ENCODE results near the gene CASR.

DNA sequence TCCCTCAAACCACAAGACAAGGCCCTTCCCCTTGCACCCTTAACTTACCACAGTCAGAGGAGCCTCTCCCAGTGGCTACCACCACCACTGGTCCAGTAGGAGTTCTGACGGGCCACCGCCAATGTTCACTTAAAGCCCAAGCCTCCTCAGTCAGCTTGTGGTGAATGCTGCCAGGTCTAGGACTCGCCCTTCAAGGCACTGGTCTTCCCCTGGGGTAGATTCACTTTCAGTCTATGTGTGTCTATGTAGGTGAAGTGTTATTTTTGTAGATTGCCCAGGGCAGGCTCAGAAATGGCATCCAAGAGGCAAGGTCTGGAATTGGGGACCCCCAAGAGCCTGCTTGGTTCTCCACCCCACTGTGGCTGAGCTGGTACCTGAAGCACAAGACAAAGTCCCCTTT is 15.4 kb upstream of the CASR start:
- TF ChIP-seq POLR2AphosphoS5 (IDR thresholded peaks at IDR 0.05; ENCODE audit: low read depth), result no peak
- TF ChIP-seq, protein P1, sequence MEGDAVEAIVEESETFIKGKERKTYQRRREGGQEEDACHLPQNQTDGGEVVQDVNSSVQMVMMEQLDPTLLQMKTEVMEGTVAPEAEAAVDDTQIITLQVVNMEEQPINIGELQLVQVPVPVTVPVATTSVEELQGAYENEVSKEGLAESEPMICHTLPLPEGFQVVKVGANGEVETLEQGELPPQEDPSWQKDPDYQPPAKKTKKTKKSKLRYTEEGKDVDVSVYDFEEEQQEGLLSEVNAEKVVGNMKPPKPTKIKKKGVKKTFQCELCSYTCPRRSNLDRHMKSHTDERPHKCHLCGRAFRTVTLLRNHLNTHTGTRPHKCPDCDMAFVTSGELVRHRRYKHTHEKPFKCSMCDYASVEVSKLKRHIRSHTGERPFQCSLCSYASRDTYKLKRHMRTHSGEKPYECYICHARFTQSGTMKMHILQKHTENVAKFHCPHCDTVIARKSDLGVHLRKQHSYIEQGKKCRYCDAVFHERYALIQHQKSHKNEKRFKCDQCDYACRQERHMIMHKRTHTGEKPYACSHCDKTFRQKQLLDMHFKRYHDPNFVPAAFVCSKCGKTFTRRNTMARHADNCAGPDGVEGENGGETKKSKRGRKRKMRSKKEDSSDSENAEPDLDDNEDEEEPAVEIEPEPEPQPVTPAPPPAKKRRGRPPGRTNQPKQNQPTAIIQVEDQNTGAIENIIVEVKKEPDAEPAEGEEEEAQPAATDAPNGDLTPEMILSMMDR (IDR thresholded peaks at IDR 0.05; ENCODE audit: insufficient read depth, low read length), result no peak
- TF ChIP-seq, protein P2, sequence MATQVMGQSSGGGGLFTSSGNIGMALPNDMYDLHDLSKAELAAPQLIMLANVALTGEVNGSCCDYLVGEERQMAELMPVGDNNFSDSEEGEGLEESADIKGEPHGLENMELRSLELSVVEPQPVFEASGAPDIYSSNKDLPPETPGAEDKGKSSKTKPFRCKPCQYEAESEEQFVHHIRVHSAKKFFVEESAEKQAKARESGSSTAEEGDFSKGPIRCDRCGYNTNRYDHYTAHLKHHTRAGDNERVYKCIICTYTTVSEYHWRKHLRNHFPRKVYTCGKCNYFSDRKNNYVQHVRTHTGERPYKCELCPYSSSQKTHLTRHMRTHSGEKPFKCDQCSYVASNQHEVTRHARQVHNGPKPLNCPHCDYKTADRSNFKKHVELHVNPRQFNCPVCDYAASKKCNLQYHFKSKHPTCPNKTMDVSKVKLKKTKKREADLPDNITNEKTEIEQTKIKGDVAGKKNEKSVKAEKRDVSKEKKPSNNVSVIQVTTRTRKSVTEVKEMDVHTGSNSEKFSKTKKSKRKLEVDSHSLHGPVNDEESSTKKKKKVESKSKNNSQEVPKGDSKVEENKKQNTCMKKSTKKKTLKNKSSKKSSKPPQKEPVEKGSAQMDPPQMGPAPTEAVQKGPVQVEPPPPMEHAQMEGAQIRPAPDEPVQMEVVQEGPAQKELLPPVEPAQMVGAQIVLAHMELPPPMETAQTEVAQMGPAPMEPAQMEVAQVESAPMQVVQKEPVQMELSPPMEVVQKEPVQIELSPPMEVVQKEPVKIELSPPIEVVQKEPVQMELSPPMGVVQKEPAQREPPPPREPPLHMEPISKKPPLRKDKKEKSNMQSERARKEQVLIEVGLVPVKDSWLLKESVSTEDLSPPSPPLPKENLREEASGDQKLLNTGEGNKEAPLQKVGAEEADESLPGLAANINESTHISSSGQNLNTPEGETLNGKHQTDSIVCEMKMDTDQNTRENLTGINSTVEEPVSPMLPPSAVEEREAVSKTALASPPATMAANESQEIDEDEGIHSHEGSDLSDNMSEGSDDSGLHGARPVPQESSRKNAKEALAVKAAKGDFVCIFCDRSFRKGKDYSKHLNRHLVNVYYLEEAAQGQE (IDR thresholded peaks at IDR 0.05; ENCODE audit: insufficient replicate concordance, low read depth), result no peak

Data from HL-60 (cell line).